ENCODE results near the gene PXDC1. TPM values are rescaled to one million over a fixed set of nuclear protein-coding genes. Genes with fewer than 3 reads are reported as not detected.

The PXDC1 gene
- total and polyA plus RNA-seq, 4 donors: 21.0 to 53.8 (median 43.3) TPM

GRCh38 chr6:3795836-3796718 is 44.6 kb upstream of the PXDC1 start:
- no peak for TF ChIP-seq CTCF (IDR thresholded peaks at IDR 0.05; ENCODE audit: control extremely low read depth, extremely low read depth)
- Histone ChIP-seq H3K9ac (ENCODE audit: insufficient read depth in 1 of 2, low read length in 2 of 2) (no peak overlapping the region), H3K27ac (ENCODE audit: low read depth in 1 of 2, low read length in 1 of 2) (peak overlapping the region in 1 of 2 donors; percentile 61), H3K27me3 (ENCODE audit: control insufficient read depth in 3 of 3, insufficient read depth in 3 of 3, low read length in 2 of 3) (no peaks in the 10 kb centered on the region), H3K4me1 (ENCODE audit: control insufficient read depth in 5 of 5, insufficient read depth in 5 of 5, low read length in 5 of 5) (peaks cover 0 to 15% (median 5%) of the 10 kb centered on the region in 5 donors), H3K4me3 (no peak overlapping the region), H3K36me3 (ENCODE audit: control insufficient read depth in 4 of 4, insufficient read depth in 4 of 4, low read length in 4 of 4) (no peaks in the 10 kb centered on the region), H3K9me3 (ENCODE audit: control insufficient read depth in 4 of 4, insufficient read depth in 3 of 4, low read length in 3 of 4) (no peaks in the 10 kb centered on the region)
- WGBS, 2 donors: 72 to 77% methylated on average over 10 of the region's 10 CpGs
- peak in 2 of 3 donors; percentile 71 to 76 for DNase-seq
- no peak for ATAC-seq (ENCODE audit: insufficient read depth, low FRiP score)

- TF ChIP-seq CTCF (IDR thresholded peaks at IDR 0.05; ENCODE audit: control extremely low read depth, extremely low read depth): no peak
- no peak overlapping the region for H3K4me3 ChIP-seq
Measured at GRCh38 chr6:3794092-3794491, 42.6 kb upstream of the PXDC1 start.

GRCh38 chr6:3793545-3793944 is 42.0 kb upstream of the PXDC1 start:
- 94 to 98% methylated on average over 3 of the region's 3 CpGs for WGBS, 2 donors

More at GRCh38 chr6:3794092-3794491, 42.6 kb upstream of the PXDC1 start:
- H3K9ac ChIP-seq (ENCODE audit: insufficient read depth in 1 of 2, low read length in 2 of 2): no peak overlapping the region
- DNase-seq (no peak), ATAC-seq (ENCODE audit: insufficient read depth, low FRiP score) (no peak)
- peaks cover 0 to 2% (median 0%) of the 10 kb centered on the region in 3 donors for H3K27me3 ChIP-seq (ENCODE audit: control insufficient read depth in 3 of 3, insufficient read depth in 3 of 3, low read length in 2 of 3)
- no peaks in the 10 kb centered on the region for H3K9me3 ChIP-seq (ENCODE audit: control insufficient read depth in 4 of 4, insufficient read depth in 3 of 4, low read length in 3 of 4)
- H3K4me1 ChIP-seq (ENCODE audit: control insufficient read depth in 5 of 5, insufficient read depth in 5 of 5, low read length in 5 of 5): peaks cover 0 to 14% (median 5%) of the 10 kb centered on the region in 5 donors
- H3K36me3 ChIP-seq (ENCODE audit: control insufficient read depth in 4 of 4, insufficient read depth in 4 of 4, low read length in 4 of 4): no peaks in the 10 kb centered on the region
- no peak overlapping the region for H3K27ac ChIP-seq (ENCODE audit: low read depth in 1 of 2, low read length in 1 of 2)

More at GRCh38 chr6:3793545-3793944, 42.0 kb upstream of the PXDC1 start:
- DNase-seq (no peak), ATAC-seq (ENCODE audit: insufficient read depth, low FRiP score) (no peak)
- Histone ChIP-seq H3K4me3 (no peak overlapping the region), H3K9me3 (ENCODE audit: control insufficient read depth in 4 of 4, insufficient read depth in 3 of 4, low read length in 3 of 4) (no peaks in the 10 kb centered on the region), H3K27me3 (ENCODE audit: control insufficient read depth in 3 of 3, insufficient read depth in 3 of 3, low read length in 2 of 3) (peaks cover 0 to 2% (median 0%) of the 10 kb centered on the region in 3 donors), H3K9ac (ENCODE audit: insufficient read depth in 1 of 2, low read length in 2 of 2) (no peak overlapping the region), H3K27ac (ENCODE audit: low read depth in 1 of 2, low read length in 1 of 2) (no peak overlapping the region), H3K4me1 (ENCODE audit: control insufficient read depth in 5 of 5, insufficient read depth in 5 of 5, low read length in 5 of 5) (peaks cover 0 to 14% (median 4%) of the 10 kb centered on the region in 5 donors), H3K36me3 (ENCODE audit: control insufficient read depth in 4 of 4, insufficient read depth in 4 of 4, low read length in 4 of 4) (no peaks in the 10 kb centered on the region)
- TF ChIP-seq CTCF (IDR thresholded peaks at IDR 0.05; ENCODE audit: control extremely low read depth, extremely low read depth): no peak

Data from lung (tissue), 12 donors.